Hepatocyte (in vitro differentiated cells): ENCODE measurements around the gene RABIF. TPM values are rescaled to one million over a fixed set of nuclear protein-coding genes. Genes with fewer than 3 reads are reported as not detected.

Experiments
- DNase-seq: peaks from one replicate; pipeline ENCODE4 v3.0.0-alpha.2; 2016; ENCODE audit warnings: low spot score
- H2AFZ ChIP-seq: fragments of 200-600 bp; sonication (generic); 2 replicates; pipeline ENCODE4 v1.6.0; 2016; ENCODE audit warnings: antibody characterized with exemption, mild to moderate bottlenecking
- H3K27ac ChIP-seq: fragments of 200-600 bp; sonication (generic); 2 replicates; pipeline ENCODE4 v1.5.1; 2016; ENCODE audit warnings: mild to moderate bottlenecking
- H3K27me3 ChIP-seq: fragments of 200-600 bp; sonication (generic); 2 replicates; pipeline ENCODE4 v1.6.1; 2016
- H3K36me3 ChIP-seq: fragments of 200-600 bp; sonication (generic); replicated peaks from 2 replicates; pipeline ENCODE4 v1.5.1; 2016; ENCODE audit warnings: low read depth; ENCODE audit not compliant: insufficient read depth
- H3K4me1 ChIP-seq: fragments of 200-600 bp; sonication (generic); 2 replicates; pipeline ENCODE4 v1.5.1; 2016; ENCODE audit warnings: mild to moderate bottlenecking, moderate library complexity; ENCODE audit not compliant: insufficient read depth
- H3K4me2 ChIP-seq: fragments of 200-600 bp; sonication (generic); 2 replicates; pipeline ENCODE4 v1.6.0; 2016
- H3K4me3 ChIP-seq: fragments of 200-600 bp; sonication (generic); 2 replicates; pipeline ENCODE4 v1.5.1; 2016; ENCODE audit warnings: mild to moderate bottlenecking
- H3K79me2 ChIP-seq: fragments of 200-600 bp; sonication (generic); 2 replicates; pipeline ENCODE4 v1.6.0; 2017; ENCODE audit warnings: mild to moderate bottlenecking
- H3K9me2 ChIP-seq: fragments of 200-600 bp; sonication (generic); replicated peaks from 2 replicates; pipeline ENCODE4 v1.6.0; 2017; ENCODE audit warnings: mild to moderate bottlenecking; ENCODE audit not compliant: insufficient read depth
- H3K9me3 ChIP-seq: fragments of 200-600 bp; sonication (generic); 2 replicates; pipeline ENCODE4 v1.5.1; 2016; ENCODE audit warnings: low read depth, mild to moderate bottlenecking
- H4K20me1 ChIP-seq: fragments of 200-600 bp; sonication (generic); 2 replicates; pipeline ENCODE4 v1.6.0; 2016; ENCODE audit warnings: mild to moderate bottlenecking; ENCODE audit not compliant: insufficient read depth, poor library complexity, severe bottlenecking
- CTCF ChIP-seq: fragments of 200-600 bp; sonication (generic); IDR thresholded peaks from 2 replicates; pipeline ENCODE4 v1.5.1; 2016; ENCODE audit warnings: antibody characterized with exemption, mild to moderate bottlenecking; ENCODE audit not compliant: poor library complexity
- EZH2 ChIP-seq: fragments of 200-600 bp; sonication (generic); IDR thresholded peaks from 2 replicates; pipeline ENCODE4 v1.6.1; 2016; ENCODE audit warnings: antibody characterized with exemption, mild to moderate bottlenecking, borderline replicate concordance
- EZH2phosphoT487 ChIP-seq: fragments of 200-600 bp; sonication (generic); IDR thresholded peaks from one replicate; pipeline ENCODE4 v1.6.1; 2018; ENCODE audit warnings: antibody characterized with exemption, mild to moderate bottlenecking, low read depth, moderate library complexity; ENCODE audit not compliant: unreplicated experiment, severe bottlenecking
- WGBS: methylation state at CpG from one replicate; pipeline ENCODE4 v1.1.6; 2016; ENCODE audit warnings: low lambda C conversion rate; ENCODE audit errors: missing lambda C conversion rate; 5-methylcytosine and 5-hydroxymethylcytosine counted together
- polyA plus RNA-seq: library from polyadenylated mRNA; unstranded; fragments of >200 nt; fragmentation: Nextera tagmentation; extraction: Ambion mirVana; gene quantifications from 2 replicates; pipeline ENCODE4 v1.2.1, GENCODE V29; 2016
- total RNA-seq: library from RNA; depleted of rRNA; stranded (reverse); fragments of >200 nt; gene quantifications from 2 replicates; pipeline ENCODE4 v1.2.3, GENCODE V29; 2014

RABIF gene
- total and polyA plus RNA-seq, 2 experiments from 2014 or later = 6.1 to 13.6 TPM

- H3K9me3 ChIP-seq = no peaks in the 10 kb centered on the region
- peaks cover 8% of the 10 kb centered on the region for H3K79me2 ChIP-seq
- no peak overlapping the region for H2AFZ ChIP-seq
- no peaks in the 10 kb centered on the region for H3K9me2 ChIP-seq
- peak; percentile 65 for DNase-seq
- peak overlapping the region; percentile 39 for H3K4me2 ChIP-seq
- no peaks in the 10 kb centered on the region for H3K36me3 ChIP-seq
- H3K27ac ChIP-seq = peak overlapping the region; percentile 94
- H3K4me1 ChIP-seq = peaks cover 10% of the 10 kb centered on the region
- TF ChIP-seq EZH2phosphoT487 (no peak), CTCF (no peak), EZH2 (no peak)
- no peaks in the 10 kb centered on the region for H3K27me3 ChIP-seq
- no peaks in the 10 kb centered on the region for H4K20me1 ChIP-seq
- H3K4me3 ChIP-seq = no peak overlapping the region
- 55% methylated on average over 4 of the region's 4 CpGs for WGBS
These were observed 31.8 kb downstream of the RABIF start for GRCh38 chr1:202857136-202857610.

- Histone ChIP-seq H3K27me3 (no peaks in the 10 kb centered on the region), H3K9me2 (no peaks in the 10 kb centered on the region), H3K36me3 (no peaks in the 10 kb centered on the region), H3K4me2 (no peak overlapping the region), H3K4me3 (no peak overlapping the region), H2AFZ (no peak overlapping the region), H3K27ac (no peak overlapping the region), H3K9me3 (no peaks in the 10 kb centered on the region), H3K79me2 (peaks cover 8% of the 10 kb centered on the region), H3K4me1 (peaks cover 10% of the 10 kb centered on the region), H4K20me1 (no peaks in the 10 kb centered on the region)
- WGBS = 98% methylated on average over 2 of the region's 2 CpGs
- no peak for DNase-seq
- TF ChIP-seq CTCF = no peak
- TF ChIP-seq EZH2phosphoT487 = no peak
- TF ChIP-seq EZH2 = no peak
These were observed 32.9 kb downstream of the RABIF start for GRCh38 chr1:202856014-202856413.

GRCh38 chr1:202854787-202855186 lies 34.2 kb downstream of the RABIF start:
- Histone ChIP-seq H3K9me3 (no peaks in the 10 kb centered on the region), H3K9me2 (no peaks in the 10 kb centered on the region), H4K20me1 (no peaks in the 10 kb centered on the region), H3K79me2 (peaks cover 5% of the 10 kb centered on the region), H3K27me3 (no peaks in the 10 kb centered on the region), H3K36me3 (no peaks in the 10 kb centered on the region), H3K4me3 (no peak overlapping the region), H3K27ac (no peak overlapping the region), H3K4me1 (peaks cover 5% of the 10 kb centered on the region), H3K4me2 (no peak overlapping the region), H2AFZ (no peak overlapping the region)
- no peak for DNase-seq
- TF ChIP-seq CTCF (no peak), EZH2phosphoT487 (no peak), EZH2 (no peak)
- 94% methylated on average over 8 of the region's 8 CpGs for WGBS
